ENCODE data around the gene TRABD2A.

Gene TRABD2A

GRCh38 chr2:84817239-84817655 is 63.6 kb downstream of the TRABD2A start:
- no peak for DNase-seq

DNA sequence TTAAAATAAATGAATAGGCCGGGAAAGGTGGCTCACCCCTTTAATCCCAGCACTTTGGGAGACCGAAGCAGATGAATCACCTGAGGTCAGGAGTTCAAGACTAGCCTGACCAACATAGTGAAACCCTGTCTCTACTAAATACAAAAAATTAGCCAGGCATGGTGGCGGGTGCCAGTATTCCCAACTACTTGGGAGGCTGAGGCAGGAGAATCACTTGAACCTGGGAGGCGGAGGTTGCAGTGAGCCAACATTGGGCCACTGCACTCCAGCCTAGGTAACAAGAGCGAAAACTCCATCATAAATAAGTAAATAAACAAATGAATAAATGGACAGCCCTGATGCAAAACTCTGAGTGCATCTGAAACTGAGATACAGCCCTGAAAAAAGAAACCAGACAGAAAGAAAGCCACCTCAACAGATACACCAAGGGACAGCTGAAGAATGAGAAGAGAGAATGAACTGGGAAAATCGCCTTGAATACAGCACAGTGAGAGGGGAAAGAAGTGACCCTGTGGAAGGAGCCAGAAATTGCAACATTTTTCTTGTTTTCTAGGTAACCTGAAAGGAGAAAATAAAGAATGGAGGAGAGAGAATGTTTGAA is 64.4 kb downstream of the TRABD2A start:
- ATAC-seq (peak; percentile 11), DNase-seq (no peak)

More at GRCh38 chr2:84817239-84817655, 63.6 kb downstream of the TRABD2A start:
- ATAC-seq = peak; percentile 81

DNA sequence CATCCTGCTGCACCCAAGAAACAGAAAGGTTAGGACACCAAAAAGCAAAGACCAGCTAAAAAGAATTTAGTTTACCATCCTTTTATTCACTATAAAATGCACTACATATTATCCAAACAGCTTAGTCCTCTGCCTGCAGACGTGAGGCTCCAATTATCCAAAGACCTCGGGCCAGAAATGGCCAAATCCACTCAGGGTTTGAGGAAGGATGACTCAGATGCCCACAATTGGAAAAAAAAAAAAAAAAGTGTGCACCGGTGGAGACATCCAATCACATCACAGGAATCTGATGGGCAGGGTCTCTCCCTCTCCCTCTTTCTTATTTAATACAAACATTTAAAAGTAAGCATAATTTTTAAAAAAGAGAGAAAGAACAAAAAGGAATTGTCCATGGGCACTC is 65.7 kb downstream of the TRABD2A start:
- no peak for DNase-seq

GRCh38 chr2:84811839-84812431 is 68.9 kb downstream of the TRABD2A start:
- ATAC-seq = no peak
- no peak for DNase-seq

More for the DNA sequence above, 65.7 kb downstream of the TRABD2A start:
- ATAC-seq = no peak

GRCh38 chr2:84808279-84808678 is 72.6 kb downstream of the TRABD2A start:
- ATAC-seq = no peak
- DNase-seq = no peak

DNA sequence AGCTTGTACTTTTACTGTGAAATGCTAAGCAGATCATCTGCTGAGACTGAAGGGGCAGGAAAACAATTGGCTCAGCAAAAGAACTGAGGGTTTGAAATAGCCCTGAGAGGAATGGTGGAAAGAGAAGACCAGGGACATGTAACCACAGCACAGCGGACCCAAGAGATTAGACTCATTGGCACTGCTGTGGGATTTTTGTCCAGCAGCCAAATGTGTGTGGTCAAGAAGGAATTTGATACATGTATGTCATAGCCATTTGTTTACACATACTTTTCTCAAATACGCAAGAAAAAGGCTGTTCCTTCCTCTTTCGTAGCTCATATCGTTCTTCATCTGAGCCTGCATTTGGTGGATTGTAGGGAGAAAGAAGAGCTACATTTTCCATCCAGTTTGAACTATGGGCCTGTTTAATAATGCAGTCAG is 73.8 kb downstream of the TRABD2A start:
- ATAC-seq (no peak), DNase-seq (no peak)

DNA sequence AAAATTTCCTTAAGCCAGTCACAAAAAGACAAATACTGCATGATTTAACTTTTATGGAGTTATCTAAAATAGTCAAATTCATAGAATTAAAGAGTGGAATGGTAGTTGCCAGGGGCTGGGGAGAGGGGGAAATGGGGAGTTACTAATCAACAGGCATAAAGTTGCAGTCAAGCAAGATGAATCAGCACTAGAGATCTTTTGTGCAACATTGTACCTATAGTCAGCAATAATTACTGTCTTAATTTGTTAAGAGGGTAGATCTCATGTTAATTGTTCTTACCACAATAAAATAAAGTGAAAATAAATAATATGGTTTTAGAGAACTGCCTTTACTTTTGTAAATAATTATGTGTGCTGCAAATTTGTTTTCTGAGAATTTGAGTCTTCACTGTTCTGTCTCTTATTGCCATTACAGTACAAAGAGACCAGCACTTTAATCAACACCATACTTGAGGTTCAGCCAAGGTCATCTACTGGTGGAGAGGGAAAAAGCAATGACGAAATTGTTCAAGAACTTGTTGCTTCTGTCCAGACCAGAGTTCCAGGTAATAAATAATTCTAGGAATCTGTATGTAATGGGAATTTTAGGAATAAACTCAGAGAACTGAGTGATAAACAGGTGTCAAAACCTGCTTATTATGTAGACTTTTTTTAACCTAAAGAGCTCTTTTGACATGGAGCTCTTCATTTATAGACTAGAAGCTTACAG is 75.5 kb downstream of the TRABD2A start:
- no peak for ATAC-seq
- no peak for DNase-seq

- no peak for ATAC-seq
- no peak for DNase-seq
Measured at GRCh38 chr2:84801811-84802210, 79.1 kb downstream of the TRABD2A start.

DNA sequence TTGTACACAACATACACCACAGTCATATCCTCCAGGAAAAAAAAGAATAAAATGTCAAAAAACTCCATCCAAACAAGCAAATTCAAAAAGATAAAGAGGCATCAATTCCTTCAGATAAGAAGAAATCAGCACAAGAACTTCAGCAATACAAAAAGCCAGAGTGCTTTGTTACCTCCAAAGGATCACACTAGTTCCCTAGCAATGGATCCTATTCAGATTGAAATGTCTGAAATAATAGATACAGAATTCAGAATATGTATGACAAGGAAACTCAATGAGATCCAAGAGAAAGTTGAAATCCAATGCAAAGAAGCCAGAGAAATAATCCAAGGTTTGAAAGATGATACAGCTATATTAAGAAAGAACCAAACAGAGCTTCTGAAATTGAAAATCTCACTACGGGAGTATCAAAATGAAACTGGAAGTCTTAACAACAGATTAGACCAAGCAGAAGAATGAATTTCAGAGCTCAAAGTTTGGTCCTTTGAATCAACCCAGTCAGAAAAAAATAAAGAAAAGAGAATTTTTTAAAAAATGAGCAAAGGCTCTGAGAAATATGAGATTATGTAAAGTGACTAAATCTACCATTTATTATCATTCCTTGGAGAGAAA is 80.6 kb downstream of the TRABD2A start:
- DNase-seq (no peak), ATAC-seq (no peak)

GRCh38 chr2:84799772-84800171 is 81.1 kb downstream of the TRABD2A start:
- DNase-seq (no peak), ATAC-seq (no peak)

DNA sequence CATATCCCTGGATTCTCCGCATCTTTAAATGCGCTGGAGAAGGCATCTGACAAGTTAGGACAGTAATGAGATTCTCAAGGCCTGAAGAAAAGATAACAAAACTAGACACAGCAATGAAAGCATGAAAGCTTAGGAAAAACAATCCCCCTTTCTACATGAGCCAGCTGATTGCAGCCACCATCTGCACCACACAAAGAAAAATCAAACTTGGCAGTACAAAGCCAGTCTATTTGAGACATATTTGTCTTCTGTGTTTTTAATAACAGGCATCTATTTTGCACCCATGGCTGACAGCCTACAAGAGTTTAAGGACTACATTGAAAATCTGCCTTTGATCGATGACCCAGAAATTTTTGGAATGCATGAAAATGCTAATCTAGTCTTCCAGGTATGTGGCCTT is 83.6 kb downstream of the TRABD2A start:
- ATAC-seq = no peak
- no peak for DNase-seq

- no peak for ATAC-seq
- DNase-seq = no peak
Measured at GRCh38 chr2:84796798-84797197, 84.1 kb downstream of the TRABD2A start.

- DNase-seq = no peak
- no peak for ATAC-seq
Measured at GRCh38 chr2:84793641-84794040, 87.2 kb downstream of the TRABD2A start.

GRCh38 chr2:84792856-84793522 is 87.9 kb downstream of the TRABD2A start:
- ATAC-seq (no peak), DNase-seq (no peak)

GRCh38 chr2:84788498-84788897 is 92.4 kb downstream of the TRABD2A start:
- DNase-seq (no peak), ATAC-seq (no peak)

- ATAC-seq = no peak
Measured at GRCh38 chr2:84788027-84788426, 92.9 kb downstream of the TRABD2A start.

DNA sequence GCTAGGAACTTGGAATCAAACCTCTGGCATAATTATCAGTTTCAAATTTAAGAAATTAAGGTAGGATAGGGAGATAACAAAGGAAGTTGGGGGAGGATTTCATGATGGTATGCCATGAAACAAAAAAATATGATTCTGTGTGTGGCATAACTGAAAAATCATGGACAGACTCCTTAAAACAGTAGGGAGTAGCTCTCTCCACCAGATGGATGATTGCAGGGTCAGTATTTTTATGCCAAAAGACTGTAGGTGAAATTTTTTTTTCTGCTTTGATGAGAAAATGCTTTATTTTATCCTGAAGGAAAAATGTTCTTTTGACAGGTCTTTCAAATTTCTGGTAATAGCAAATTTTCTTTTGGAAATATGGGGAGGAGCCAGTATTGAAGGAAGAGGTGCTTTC is 94.3 kb downstream of the TRABD2A start:
- ATAC-seq = no peak
- no peak for DNase-seq

More at GRCh38 chr2:84788027-84788426, 92.9 kb downstream of the TRABD2A start:
- DNase-seq = no peak

GRCh38 chr2:84785950-84786349 is 94.9 kb downstream of the TRABD2A start:
- ATAC-seq = no peak
- no peak for DNase-seq

DNA sequence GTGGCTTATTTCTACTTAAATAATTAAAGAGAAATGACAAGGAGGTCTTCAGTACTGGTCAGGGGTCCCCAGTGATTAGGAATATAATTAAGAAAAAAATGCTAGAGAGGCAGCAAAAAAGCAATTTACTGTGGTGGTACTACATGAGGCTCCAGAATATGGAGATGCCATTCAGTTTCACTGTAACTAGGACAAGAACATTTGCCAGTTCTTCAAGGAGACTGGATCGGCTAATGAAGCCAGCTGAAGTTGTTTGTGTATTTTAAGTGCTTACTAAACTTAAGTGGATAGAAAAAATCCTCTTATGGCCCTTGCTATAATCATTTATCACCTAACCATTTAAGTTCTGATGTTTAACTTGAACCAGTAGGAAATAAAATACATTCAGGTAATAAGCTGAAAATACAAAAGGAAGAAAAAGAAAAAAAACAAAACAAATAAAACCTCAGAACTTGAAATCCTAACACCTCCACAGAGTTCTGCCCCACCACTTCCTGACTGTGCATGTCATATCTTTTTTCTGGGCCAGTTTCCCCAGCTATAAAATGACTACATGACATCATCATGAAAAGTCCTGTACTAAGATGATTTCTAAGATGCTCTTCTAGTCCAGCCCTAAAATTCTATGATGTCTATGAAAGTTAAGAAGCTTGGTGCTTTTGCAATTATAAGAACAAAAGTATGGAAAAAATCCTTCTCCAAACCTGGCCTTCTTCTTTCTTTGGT is 98.0 kb downstream of the TRABD2A start:
- ATAC-seq (peak; percentile 62), DNase-seq (no peak)

- DNase-seq (peak; percentile 55), ATAC-seq (peak; percentile 95)
Measured at GRCh38 chr2:84781942-84782716, 98.8 kb downstream of the TRABD2A start.

DNA sequence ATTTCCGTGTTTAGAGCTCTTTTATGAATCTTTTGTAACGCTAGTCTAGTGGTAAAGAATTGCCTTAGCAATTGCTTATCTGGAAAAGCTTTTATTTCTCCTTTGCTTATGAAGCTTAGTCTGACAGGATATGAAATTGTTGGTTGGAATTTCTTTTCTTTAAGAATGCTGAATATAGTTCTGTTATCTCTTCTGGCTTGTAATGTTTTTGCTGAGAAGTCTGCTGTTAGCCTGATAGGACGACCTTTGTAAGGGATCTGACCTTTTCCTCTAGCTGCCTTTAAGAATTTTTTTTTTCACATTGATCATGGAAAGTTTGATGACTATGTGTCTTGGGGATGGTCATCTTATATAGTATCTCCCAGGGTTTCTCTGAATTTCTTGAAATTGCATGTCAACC is 101.1 kb downstream of the TRABD2A start:
- ATAC-seq = peak; percentile 38

More for the DNA sequence above, 101.1 kb downstream of the TRABD2A start:
- no peak for DNase-seq
